SU-DHL-6 (cell line): ENCODE measurements around the gene YIPF1.

Experiments used
- H2AFZ ChIP-seq: fragments of 200-600 bp; sonication (generic); 2 replicates; pipeline ENCODE4 v1.6.1; 2014; ENCODE audit warnings: low read depth, mild to moderate bottlenecking, moderate library complexity, mixed read lengths, antibody characterized with exemption, low read length; ENCODE audit not compliant: severe bottlenecking
- H3F3A ChIP-seq: fragments of 200-600 bp; shearing (Covaris generic); 2 replicates; pipeline ENCODE4 v1.6.0; 2016; ENCODE audit warnings: antibody characterized with exemption, mild to moderate bottlenecking; ENCODE audit not compliant: insufficient read depth
- H3K27ac ChIP-seq: fragments of 200-600 bp; sonication (generic); 2 replicates; pipeline ENCODE4 v1.5.1; 2016; ENCODE audit warnings: low read depth, mild to moderate bottlenecking, low read length, moderate library complexity, mixed read lengths
- H3K27me3 ChIP-seq: fragments of 200-600 bp; sonication (generic), shearing (Covaris generic); 2 replicates; pipeline ENCODE4 v1.6.0; 2014; ENCODE audit warnings: mild to moderate bottlenecking, low read length
- H3K36me3 ChIP-seq: fragments of 200-600 bp; sonication (generic); 2 replicates; pipeline ENCODE4 v1.6.1; 2014; ENCODE audit warnings: mild to moderate bottlenecking, low read length, mixed read lengths
- H3K4me2 ChIP-seq: fragments of 300-600, 200-600 bp; shearing (Covaris generic), sonication (generic); 2 replicates; pipeline ENCODE4 v1.6.0; 2014; ENCODE audit warnings: low read length, low read depth, mild to moderate bottlenecking; ENCODE audit not compliant: poor library complexity, severe bottlenecking
- H3K4me3 ChIP-seq: fragments of 200-600 bp; sonication (generic); 2 replicates; pipeline ENCODE4 v1.5.1; 2014; ENCODE audit warnings: antibody characterized with exemption, low read length, mild to moderate bottlenecking, mixed read lengths; ENCODE audit not compliant: insufficient read depth, poor library complexity, severe bottlenecking
- H3K79me2 ChIP-seq: fragments of 200-600 bp; sonication (generic); 2 replicates; pipeline ENCODE4 v1.6.1; 2014; ENCODE audit warnings: mild to moderate bottlenecking, low read length, moderate library complexity; ENCODE audit not compliant: insufficient read depth
- H3K9ac ChIP-seq: fragments of 200-600 bp; sonication (generic); 2 replicates; pipeline ENCODE4 v1.7.0; 2014; ENCODE audit warnings: mild to moderate bottlenecking, low read length
- H3K9me2 ChIP-seq: fragments of 200-600 bp; sonication (generic); replicated peaks from 2 replicates; pipeline ENCODE4 v1.6.1; 2014; ENCODE audit warnings: low read length; ENCODE audit not compliant: insufficient read depth
- H3K9me3 ChIP-seq: fragments of 200-600 bp; sonication (generic); 2 replicates; pipeline ENCODE4 v1.6.1; 2014; ENCODE audit warnings: low read length, mixed read lengths; ENCODE audit not compliant: insufficient read depth
- H4K20me1 ChIP-seq: fragments of 200-600 bp; sonication (generic); 2 replicates; pipeline ENCODE4 v1.6.1; 2014; ENCODE audit warnings: low read depth, mild to moderate bottlenecking, antibody characterized with exemption, low read length, moderate library complexity, mixed read lengths
- CTCF ChIP-seq: fragments of 200-600 bp; sonication (generic); IDR thresholded peaks from one replicate; pipeline ENCODE4 v1.5.1; 2017; ENCODE audit warnings: antibody characterized with exemption, mild to moderate bottlenecking, low read length, moderate library complexity; ENCODE audit not compliant: insufficient read depth, poor library complexity, severe bottlenecking
- EZH2phosphoT487 ChIP-seq: fragments of 200-600 bp; sonication (generic), shearing (Covaris generic); conservative IDR thresholded peaks from 2 replicates; pipeline ENCODE4 v1.6.1; 2018; ENCODE audit warnings: mild to moderate bottlenecking, antibody characterized with exemption, low read length, moderate library complexity, mixed read lengths

Gene YIPF1

GRCh38 chr1:53895421-53895820, 5.8 kb upstream of the YIPF1 start:
- H3F3A ChIP-seq: no peaks in the 10 kb centered on the region
- H3K9ac ChIP-seq: no peak overlapping the region
- no peak overlapping the region for H3K4me3 ChIP-seq
- no peaks in the 10 kb centered on the region for H4K20me1 ChIP-seq
- H3K79me2 ChIP-seq: no peaks in the 10 kb centered on the region
- no peaks in the 10 kb centered on the region for H3K27me3 ChIP-seq
- no peak overlapping the region for H2AFZ ChIP-seq
- H3K27ac ChIP-seq: no peak overlapping the region
- no peak for TF ChIP-seq EZH2phosphoT487
- no peak for TF ChIP-seq CTCF
- H3K36me3 ChIP-seq: no peaks in the 10 kb centered on the region
- H3K9me3 ChIP-seq: no peaks in the 10 kb centered on the region
- no peaks in the 10 kb centered on the region for H3K9me2 ChIP-seq
- no peak overlapping the region for H3K4me2 ChIP-seq

- Histone ChIP-seq H3K27ac (no peak overlapping the region), H3K9me3 (no peaks in the 10 kb centered on the region), H3K4me3 (no peak overlapping the region), H3K9me2 (no peaks in the 10 kb centered on the region), H3K36me3 (no peaks in the 10 kb centered on the region), H3K9ac (no peak overlapping the region), H3K4me2 (no peak overlapping the region), H3K79me2 (no peaks in the 10 kb centered on the region), H4K20me1 (no peaks in the 10 kb centered on the region), H2AFZ (no peak overlapping the region), H3K27me3 (no peaks in the 10 kb centered on the region), H3F3A (no peaks in the 10 kb centered on the region)
- TF ChIP-seq CTCF (no peak), EZH2phosphoT487 (no peak)
Observed at GRCh38 chr1:53894644-53895043, 5.0 kb upstream of the YIPF1 start.

GRCh38 chr1:53893999-53894636, 4.5 kb upstream of the YIPF1 start, which contains the start of gene DIO1:
TSS of gene DIO1 (plus strand) at chr1:53894187. CDS start at chr1:53894211, 24 bp downstream.
- no peaks in the 10 kb centered on the region for H3K27me3 ChIP-seq
- TF ChIP-seq CTCF (no peak), EZH2phosphoT487 (no peak)
- no peak within 1 kb of the TSS for H3K9ac ChIP-seq
- no peak within 1 kb of the TSS for H2AFZ ChIP-seq
- no peak within 1 kb of the TSS for H3K4me2 ChIP-seq
- no peak within 1 kb of the TSS for H3K27ac ChIP-seq
- H3K9me3 ChIP-seq: no peaks in the 10 kb centered on the region
- no peaks in the 10 kb centered on the region for H3K9me2 ChIP-seq
- H3K79me2 ChIP-seq: no peaks in the 10 kb centered on the region
- no peaks in the 10 kb centered on the region for H3F3A ChIP-seq
- no peaks in the 10 kb centered on the region for H3K36me3 ChIP-seq
- no peaks in the 10 kb centered on the region for H4K20me1 ChIP-seq
- no peak within 1 kb of the TSS for H3K4me3 ChIP-seq
